AG09319 (cell line): Measurements from ENCODE around the gene GID4.

ENCODE experiments used
- DNase-seq: peaks from one replicate; pipeline ENCODE4 v3.0.0-alpha.2; 2010; ENCODE audit warnings: low read depth; ENCODE audit errors: extremely low read depth
- TF ChIP-seq, protein P1 (sequence below): IDR thresholded peaks from 2 replicates; pipeline ENCODE4 v1.5.1; 2011; ENCODE audit warnings: low read depth, mild to moderate bottlenecking, inconsistent platforms, low read length, moderate library complexity

The GID4 gene

DNA sequence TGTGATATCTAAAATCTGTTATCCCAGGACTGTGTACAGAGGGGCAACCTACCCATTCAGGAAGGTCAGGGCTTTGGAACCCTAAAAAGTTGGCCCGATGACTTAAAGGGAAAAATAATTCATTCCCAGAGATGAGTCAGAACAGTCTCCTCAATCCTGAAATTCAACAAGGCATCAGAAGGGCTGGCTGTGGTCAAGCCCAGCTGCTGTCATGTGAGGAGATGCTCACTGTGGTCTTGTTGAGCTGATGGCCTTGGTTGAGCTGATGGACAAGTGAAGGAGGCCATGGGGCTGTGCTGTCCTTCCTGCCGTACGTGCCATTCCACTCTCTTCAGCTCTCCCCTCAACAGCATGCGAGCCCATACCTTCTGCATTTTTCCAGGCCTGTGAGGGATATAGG, 27.7 kb downstream of the GID4 start:
- DNase-seq = no peak
- TF ChIP-seq, protein P1, sequence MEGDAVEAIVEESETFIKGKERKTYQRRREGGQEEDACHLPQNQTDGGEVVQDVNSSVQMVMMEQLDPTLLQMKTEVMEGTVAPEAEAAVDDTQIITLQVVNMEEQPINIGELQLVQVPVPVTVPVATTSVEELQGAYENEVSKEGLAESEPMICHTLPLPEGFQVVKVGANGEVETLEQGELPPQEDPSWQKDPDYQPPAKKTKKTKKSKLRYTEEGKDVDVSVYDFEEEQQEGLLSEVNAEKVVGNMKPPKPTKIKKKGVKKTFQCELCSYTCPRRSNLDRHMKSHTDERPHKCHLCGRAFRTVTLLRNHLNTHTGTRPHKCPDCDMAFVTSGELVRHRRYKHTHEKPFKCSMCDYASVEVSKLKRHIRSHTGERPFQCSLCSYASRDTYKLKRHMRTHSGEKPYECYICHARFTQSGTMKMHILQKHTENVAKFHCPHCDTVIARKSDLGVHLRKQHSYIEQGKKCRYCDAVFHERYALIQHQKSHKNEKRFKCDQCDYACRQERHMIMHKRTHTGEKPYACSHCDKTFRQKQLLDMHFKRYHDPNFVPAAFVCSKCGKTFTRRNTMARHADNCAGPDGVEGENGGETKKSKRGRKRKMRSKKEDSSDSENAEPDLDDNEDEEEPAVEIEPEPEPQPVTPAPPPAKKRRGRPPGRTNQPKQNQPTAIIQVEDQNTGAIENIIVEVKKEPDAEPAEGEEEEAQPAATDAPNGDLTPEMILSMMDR = no peak

DNA sequence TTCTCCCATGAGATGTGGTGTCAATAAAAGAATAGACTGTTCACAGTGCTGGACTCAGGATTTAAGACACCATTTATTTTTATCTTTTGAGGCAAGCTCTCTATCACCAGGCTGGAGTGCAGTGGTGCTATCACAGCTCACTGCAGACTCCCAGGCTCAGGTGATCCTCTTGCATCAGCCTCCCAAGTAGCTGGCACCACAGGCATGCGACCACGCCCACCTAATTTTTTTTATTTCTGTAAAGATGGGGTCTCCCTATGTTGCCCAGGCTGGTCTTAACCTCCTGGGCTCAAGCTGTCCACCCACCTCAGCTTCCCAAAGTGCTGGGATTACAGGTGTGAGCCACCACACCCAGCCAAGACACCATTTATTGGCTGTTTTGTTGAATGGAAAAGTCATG, 29.9 kb downstream of the GID4 start:
- DNase-seq = no peak
- TF ChIP-seq, protein P1 = no peak

DNA sequence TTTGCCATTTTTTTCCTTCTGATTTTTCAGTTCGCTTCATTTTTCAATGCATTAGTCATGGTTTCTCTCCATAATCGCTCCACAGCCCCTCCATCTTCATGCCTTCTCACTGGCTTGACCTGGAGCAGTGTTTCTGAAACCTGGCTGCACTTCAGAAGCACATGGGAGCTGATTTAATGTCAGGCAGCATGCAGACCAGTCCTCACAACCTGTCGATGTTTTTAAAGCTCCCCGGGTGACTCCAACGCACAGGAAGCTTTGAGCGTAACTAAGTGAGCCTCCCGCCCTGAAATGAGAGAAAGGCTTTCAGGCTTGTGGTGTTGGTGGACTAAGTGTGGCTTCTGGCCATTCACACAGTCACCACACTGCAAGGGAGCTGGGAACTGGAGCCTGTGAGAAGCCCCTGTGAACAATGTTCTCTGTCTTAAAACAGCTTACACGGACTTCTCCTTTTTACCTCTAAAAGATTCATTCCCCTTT, 31.7 kb downstream of the GID4 start:
- TF ChIP-seq, protein P1 = no peak
- DNase-seq = no peak

DNA sequence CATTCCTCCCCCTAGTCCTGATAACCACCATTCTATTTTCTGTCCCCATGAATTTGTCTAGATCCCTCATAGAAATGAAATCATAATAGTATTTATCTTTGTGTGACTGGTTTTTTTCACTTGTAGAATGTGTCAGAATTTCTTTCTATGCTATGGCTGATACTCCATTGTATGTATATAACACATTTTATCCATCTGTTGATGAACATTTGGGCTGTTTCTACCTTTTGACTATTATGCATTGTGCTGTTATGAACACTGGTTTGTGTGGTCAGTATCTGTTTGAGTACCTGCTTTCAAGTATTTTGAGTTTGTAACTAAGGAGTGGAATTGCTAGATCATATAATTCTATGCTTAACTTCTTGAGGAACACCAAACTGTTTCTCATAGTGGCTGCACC, 32.5 kb downstream of the GID4 start:
- no peak for DNase-seq
- TF ChIP-seq, protein P1 = no peak

DNA sequence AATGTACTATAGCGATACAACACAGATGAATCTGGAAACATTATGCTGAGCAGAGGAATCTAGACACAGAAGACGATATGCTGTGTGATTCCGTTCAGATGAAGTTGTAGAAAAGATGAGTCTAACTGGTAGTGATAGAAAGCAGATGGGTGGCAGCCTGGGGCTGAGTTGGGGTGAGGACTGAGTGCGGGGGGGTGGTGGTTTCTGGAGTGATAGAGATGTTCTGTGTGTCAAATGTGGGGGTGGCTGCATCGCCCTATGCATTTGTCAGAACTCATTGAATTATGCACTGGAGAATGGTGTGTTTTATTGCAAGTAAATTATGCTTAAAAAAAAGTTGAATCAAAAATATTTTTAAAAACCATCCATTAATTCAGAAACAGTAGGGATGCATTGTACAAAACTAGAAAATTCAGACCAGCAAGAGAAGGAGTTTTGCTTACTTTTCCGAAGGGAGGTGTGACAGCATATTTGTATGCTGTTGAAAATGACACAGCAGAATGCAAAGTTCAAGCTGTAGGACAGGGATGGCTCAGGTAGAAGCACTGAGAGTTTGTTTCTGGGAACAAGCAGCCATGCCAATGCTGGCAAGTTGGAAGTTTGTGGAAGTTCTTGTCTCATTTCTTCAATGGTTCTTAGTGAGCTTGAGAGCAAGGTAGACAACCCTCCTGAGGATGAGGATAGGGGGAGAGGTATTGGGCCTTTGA, 35.5 kb downstream of the GID4 start:
- TF ChIP-seq, protein P1 = no peak
- no peak for DNase-seq

DNA sequence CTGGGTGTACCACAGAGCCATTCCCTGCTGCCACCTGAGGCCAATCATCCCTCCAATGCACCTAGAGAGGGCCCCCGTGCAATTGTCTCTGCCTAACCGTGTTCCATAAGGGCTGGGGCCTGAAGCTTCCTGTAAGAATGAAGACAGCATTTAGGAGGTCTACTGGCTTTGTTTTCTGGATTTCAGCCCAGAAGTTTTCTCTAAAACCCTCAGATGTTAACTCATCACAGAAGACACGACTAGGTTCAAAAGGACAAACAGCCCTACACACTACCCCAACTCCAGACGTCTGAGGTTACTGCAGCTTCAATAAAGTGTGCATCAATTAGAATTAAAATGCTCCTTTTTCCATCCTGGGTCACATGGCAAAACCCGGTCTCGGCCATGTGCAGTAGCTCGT, 37.7 kb downstream of the GID4 start:
- TF ChIP-seq, protein P1 = no peak
- DNase-seq = no peak

DNA sequence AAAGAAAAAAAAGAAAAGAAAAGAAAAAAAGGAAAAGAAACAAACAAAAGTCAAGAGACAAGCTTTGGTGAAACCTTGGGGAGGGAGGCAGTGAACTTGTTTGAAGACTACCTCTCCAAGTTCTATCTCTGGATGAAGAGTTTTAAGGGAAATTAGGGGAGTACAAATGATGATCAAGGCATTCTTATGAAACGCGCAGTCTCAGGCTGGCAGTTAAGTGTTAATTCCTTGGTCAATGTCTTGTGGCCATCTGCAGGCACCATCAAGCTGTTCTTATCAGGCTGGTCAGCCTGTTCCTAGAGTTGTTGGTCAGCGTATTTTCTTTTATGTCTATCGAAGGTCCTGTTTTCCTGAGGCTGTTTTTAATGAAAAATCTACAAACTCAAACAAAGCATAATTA, 40.3 kb downstream of the GID4 start:
- DNase-seq = no peak

More for the DNA sequence above, 40.3 kb downstream of the GID4 start:
- TF ChIP-seq, protein P1 = no peak
